ENCODE measurements around the gene TBC1D14.

DNA sequence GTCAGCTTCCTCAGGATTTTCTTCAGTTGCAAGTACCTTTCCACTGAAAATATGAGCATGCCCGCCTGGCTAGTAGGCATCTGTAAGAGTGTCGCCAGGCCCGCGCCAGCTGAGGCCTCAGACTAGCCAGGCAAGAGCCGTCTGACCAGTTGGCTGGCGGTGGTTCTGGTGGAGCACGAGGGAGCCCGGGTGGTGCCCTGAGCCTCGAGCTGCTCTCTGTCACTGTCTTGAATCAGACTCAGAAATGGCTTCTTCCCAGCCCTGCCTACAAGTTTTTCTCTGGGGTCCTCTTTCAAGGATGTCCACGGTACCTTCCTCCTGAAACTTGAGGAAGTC is 146.3 kb downstream of the TBC1D14 start:
- TF ChIP-seq CTCF (IDR thresholded peaks at IDR 0.05; ENCODE audit: poor library complexity) = no peak
- TF ChIP-seq EZH2phosphoT487 (IDR thresholded peaks at IDR 0.05; ENCODE audit: low read depth, severe bottlenecking, unreplicated experiment) = no peak
- no peak for TF ChIP-seq EZH2 (IDR thresholded peaks at IDR 0.05; ENCODE audit: borderline replicate concordance)
